Superior temporal gyrus (tissue), 1 donor: ENCODE results near the gene PKDREJ.
"Not testable (repeated sequence)": the region's sequence is repeated elsewhere in the genome, so short reads cannot be mapped to it uniquely, and the experiment has no call there.

Experiments used
- DNase-seq: peaks from one replicate; pipeline ENCODE4 v3.0.0-alpha.2; 2016; ENCODE audit errors: extremely low spot score

PKDREJ gene

DNA sequence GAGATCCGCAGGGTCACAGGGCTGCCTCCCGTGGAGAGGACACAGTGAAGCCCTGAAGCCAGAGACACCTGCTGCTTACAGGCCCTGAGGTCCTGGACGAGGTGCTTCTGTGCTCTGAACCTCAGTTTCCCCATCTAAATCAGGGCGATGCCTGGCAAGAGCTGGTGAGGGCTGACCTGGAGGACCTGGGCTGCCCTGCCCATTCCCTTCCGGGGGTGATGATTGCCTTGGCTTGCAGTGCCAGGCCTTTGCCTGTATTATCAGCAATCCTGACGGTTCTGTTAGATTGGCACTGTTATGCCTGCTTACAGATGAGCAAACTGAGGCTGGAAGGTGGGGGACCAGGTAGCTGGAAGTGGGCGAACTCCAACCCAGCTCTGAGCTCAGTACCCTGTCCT, 25.7 kb upstream of the PKDREJ start:
- DNase-seq: no peak

DNA sequence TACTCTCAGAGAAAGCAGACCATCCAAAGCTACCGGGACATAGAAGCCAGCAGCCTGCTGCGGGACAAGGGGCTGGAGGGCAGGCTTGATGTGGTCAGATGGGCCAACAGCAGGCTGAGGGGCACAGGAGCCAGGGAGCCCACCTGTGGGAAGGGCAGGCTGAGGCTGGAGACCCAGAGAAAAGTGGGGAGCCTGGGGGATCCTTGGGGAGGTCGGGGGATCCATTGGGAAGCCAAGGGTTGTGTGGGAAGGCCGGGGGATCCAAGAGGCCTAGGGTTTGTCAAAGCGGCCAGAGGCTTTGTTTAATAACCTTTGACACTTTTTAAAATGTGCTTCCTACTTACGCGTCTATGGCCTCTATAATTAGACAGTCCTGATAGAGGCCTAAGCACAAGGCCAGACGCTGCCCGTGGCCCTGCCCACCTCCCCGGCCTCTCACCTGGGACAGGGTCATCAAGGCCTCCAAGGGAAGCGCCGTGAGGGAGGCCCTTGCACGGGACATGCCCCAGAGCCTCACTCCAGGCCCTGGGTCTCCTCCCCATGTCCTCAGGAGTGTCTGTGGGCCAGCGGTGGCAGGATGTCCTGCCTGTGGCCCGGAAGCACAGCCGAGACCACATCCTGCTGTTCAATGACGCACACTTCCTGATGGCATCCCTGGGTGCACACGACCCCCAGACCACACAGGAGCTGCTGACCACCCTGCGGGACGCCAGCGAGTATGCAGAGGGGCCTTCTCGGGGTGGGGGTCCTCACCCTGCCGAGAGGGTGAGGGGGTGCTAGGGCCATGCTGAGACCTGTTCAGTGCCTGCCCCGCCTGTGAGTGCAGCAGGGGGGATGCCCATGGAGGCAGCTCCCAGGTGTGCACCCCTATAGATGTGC, 25.0 kb upstream of the PKDREJ start:
- no peak for DNase-seq

DNA sequence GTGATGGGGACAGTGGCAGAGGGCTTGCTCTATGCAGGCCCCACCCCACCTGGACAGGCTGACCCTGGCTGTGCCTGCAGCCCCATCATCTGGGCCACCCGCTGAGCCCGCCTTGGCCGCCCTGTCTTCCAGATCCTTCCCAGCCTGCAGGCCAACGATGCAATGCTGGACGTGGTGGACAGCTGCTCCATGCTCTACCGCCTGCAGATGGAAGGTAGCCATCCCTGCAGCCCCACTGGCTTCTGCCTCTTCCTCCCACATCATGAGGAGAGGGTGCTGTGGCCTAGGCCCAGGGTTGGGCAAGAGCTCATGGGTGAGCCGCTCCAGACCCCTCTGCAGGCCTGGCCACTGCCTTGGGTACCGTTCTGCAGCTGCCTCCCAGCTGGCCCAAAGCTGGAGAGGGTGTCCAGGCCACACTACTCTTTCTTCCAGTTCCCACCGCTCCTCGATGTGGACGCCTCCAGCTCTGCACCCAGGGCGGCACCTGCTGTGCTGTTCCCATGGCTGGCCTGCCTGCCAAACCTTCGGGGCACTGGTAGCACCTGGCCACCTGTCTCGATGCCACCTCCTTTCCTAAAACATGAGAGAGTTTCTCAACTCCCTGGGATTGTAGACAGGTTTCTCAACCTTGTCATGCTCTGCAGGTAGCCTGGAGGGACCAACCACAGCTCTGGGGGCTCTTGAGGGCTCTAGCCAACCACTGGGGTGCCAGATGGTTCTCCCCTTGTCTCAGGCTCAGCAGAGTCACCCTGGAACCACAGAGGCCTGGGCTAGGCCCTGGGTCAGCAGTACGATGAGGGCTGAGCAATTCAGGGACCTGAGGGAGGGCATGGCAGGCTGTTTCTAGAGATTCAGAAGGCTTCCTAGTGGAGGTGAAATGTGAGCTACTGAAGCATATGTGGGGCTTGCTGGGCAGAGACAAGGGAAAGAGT, 24.1 kb upstream of the PKDREJ start:
- no peak for DNase-seq

DNA sequence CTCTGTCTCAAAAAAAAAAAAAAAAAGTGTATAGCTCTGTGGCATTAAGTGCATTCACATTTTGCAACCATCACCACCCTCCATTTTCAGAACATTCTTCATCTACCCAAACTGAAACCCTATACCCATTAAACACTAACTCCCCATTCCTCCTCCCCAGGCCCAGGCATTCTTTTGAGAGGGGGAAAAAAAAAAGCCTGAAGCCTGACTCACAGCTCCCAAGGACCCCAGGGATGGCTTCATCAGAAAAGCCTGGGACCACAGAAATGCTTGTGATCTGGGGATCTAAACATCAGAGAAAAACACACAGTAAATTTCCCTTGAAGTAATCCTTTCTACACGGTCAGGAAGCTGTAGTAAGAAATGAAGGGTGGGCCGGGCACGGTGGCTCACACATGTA, 22.9 kb upstream of the PKDREJ start:
- no peak for DNase-seq

DNA sequence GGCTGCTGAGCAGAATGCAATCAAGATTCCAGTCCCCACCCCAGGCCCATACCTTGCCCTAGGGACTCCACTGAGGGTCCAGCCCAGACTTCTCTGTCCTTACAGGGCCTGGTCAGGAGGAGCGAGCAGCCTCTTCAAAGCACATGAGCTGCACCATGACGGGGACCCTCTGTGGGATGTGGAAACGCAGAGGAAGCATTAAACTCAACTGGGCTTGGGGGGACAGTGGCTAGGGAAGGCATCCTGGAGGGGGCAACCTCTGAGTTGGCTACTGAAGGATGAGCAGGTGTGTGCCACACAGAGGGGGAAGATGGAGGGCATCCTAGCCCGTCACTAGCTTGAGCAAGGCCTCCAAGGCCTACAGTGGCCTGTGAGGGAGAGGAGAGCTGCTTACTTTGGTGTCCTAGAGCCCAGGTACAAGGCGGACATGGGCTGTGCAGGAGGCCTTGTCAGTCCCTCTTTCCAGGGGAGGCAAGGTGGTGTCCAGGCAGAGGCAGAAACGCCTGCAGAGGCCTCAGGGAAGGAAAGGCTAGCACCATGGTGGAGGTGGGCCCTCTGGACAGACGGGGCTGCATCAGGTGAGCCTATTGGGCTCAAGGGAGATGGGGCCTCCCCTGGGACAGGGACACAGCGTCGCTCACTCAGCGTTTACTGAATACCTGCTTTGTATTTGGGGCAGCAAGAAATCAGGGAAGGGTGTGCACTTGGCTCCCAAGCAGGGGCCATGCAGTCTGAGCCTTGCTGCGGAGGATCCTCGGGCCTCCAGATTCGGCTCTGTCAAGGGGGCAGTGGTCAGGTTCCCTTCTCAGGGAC, 18.9 kb upstream of the PKDREJ start:
- no peak for DNase-seq

DNA sequence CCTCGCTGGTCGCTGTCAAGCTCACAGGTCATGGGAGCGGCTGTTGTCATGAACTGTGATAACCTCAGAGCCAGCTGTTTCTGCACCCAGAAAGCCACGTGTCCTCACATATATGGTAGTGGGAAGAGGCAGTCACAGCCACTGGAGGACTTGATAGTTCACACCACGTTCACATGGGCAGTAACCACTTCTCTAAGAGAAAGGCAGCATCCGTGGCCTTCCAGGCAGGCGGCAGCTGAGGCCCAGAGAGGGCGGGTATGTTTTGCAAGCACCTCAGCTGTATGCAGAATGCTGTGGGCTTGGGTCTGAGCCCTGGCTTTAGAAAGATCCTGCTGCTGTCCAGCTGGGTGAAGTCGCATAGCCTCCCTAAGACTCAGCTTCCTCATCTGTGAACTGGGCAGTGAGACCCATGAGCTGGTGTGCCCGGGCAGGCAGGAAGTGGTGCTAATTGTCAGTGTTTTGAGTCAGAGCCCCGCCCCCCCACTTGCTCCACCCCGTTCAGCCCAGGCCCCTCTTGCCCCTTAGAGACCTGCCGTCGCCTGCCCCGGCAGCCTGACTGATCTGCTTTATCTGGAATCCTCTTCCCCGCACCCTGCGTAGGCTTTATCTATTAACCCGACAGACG, 18.0 kb upstream of the PKDREJ start:
- DNase-seq: peak; percentile 14

DNA sequence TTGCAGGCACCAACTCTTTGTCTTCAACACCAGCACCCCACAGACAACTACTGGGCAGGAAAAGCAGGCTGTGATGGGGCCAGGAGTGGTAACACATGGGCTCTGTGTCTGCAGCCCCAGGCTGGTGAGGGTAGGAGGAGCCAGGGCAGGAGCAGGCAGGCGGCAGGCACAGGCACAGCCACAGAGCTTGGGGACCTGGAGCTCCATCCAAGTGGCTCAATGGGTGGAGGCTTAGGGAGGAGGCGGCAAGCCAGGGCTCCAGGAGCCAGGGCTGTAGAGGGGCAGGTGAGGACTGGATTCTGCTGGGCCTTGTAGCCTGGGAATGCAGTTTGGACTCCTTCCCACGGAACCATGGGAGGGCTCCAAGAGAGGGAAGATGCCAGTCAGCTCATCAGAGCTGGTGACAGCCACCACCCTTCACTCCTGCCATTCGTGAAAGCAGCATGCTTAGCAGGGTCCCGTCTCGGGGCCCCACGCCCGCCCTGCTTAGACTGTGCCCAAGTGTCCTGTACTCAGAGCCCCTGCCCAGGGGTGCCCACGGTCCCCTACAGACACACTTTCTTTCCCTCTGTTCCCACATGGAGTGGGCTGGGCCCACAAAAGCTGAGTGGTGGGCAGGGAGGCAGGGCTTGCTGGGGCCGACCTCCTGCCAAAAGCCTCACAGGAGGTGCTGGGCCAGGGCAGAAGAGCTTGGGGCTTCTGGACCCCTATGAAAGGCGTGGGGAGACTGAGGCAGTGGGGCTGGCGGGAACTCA, 17.1 kb upstream of the PKDREJ start:
- DNase-seq: no peak

DNA sequence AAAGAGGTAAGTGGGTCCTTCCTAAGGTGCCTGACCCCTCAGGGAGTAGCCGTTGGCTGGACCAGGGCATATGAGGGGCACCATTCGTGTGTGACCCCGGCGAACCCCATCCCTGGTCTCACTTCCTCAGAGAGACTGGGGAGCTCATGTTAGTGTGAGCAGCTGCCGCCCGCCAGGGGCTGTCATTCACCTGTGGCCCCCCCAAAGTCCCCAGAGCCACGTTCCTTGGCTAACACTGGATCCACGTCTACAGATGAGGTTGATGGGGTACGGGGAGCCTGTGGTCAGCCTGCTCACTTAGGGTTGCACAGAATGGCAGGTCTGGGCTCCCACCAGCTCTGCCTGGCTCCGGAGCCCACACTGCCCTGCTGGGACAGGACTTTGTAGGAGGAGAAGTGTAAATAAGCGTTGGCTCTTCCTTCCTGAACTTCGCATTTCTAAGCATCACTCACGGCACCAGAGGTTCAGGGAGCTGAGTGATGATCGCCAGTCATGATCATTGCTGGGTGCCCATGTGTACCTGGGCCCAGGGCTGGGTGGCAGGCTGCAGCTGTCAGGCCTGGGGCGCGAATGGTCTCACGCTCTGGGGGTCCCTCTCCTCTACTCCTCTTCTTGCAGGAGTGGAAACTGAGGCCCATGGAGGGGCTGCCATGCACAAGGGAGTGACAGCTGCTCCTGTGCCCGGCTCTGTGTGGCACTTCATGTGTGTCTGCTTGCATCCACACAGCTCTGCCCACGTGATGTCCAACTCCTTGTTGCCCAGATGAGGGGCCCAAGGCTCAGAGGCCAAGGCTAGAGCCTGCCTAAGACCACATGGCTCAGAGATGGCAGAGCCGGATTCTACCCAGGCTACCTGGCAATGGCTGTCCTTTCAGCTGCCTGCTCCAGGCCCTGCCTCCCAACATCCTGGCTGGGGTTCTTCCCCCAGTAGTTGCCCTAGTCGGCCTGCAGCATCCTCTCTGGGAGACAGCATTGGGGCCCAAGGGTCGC, 15.8 kb upstream of the PKDREJ start:
- no peak for DNase-seq

DNA sequence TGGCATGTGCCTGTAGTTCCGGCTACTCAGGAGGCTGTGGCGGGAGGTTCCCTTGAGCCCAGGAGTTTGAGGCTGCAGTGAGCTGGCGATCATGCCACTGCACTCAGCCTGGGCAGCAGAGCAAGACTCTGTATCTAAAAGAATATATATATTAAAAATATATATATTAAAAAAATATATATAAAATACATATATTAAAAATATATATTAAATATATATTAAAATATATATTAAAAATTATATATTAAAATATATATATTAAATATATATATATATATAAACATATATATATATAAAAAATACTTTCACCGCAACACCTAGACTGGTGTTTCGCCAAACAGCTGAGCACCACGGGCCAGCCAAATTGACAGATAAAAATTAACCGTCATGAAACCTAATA, 13.4 kb upstream of the PKDREJ start:
- no peak for DNase-seq

DNA sequence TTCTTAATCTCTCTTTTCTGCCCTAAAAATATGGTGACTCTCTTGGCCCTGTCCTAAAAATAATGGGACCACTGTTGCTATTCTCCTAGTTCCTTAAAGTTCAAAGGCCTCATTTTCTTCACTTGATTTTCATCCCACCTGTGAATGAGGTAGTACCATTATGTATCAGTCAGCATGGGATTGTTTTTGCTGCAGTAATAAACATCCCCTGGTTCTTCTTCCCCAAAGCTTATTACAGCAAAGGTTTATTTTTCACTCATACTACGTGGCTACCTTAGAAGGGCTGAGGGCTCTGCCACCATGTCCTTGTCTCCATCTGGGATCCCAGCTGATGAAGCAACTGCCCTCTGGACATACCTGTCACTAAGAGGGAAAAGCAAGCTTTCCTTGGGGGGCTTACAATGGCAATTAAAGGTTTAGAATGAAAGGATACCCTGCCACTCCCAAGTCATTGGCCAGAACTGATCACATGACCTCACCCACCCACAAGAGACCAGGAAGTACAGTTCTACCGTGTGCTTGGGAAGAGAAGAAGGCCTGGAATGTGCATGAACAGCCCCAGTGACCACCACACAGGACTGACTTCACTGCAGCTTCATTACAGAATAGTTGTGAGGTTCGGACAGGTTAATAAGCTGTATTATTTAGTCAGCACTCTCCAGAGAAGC, 12.4 kb upstream of the PKDREJ start:
- no peak for DNase-seq

DNA sequence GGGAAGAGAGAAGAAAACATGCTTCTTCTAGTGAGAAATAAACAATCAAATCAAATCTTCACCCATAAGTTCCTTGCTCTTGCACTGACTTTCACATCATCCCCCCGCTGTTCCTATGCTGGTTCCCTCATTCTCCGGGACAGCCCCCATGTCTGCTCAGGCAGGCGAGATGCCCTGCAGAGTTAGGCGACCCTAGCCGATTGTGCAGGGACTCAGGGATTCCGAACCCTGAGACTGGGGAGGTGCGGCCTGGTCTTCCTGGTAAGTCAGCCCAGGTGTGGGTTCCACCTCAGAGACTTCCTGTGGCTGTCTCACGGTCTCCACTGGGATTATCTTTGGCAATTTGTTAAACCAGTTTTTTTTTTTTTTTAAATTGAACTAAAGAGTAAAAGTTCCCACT, 11.2 kb upstream of the PKDREJ start:
- DNase-seq: no peak

DNA sequence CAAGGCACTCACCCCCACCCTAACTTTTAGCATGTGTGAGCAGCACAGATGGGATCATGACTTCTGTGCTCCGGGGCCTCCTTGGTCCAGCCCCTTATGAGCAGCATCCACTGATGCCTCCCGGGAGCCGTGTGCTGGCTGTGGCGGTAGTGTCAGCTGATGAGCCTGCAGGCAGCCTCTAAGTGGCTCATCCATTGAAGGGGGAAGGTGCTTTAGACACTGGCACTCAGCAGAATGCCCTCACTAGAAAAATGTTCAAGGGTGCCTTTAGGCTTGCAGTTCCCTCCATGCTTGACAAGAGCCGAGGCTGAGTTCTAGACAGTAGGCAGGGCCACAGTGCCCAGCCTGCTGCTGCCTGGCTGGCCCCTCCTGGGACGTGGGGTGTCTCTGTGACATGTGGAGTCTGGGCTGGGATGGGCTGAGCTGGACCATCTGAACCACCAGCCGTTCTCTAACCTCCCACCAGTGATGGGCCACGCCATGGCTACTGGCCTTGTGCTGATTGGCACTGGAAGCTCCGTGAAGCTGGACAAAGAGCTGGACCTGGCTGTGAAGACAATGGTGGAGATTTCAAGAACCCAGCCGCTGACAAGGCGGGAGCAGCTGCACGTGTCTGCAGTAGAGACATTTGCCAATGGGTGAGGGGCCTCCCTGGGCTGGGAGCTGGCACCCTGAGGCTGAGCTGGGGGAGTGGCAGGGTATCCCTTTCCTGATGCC, 10.4 kb upstream of the PKDREJ start:
- no peak for DNase-seq

DNA sequence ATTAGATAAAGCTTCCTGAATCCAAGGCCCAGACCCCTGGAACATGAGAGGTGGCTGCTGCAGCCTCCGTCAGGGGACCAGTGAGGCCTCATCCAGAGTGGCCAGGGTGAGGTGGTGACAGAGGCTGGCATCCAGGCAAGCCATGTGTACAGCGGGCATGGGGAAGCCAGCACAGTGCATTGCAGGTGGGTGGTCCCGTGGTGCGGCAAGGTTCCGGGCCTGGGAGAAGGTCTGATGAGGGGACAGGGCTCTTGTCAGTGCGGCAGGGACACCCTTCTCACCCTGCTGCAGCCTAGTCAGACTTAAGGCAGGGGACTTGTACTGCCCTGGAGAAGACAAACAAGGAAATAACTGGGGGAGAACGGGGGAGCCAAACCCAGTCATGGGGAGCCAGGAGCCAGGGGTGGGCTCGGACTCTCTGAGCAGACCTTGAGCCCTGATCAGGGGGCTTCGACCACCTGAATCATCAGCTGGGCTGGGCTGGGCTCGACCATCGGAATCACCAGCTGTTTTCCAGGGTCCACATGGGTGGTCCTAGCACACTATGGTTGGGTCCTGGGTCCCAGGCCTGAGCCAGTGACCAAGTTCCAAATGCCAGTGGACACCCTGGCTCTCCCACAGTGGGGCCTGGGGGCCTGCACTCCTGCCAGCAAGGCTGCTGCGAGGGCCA, 9.8 kb upstream of the PKDREJ start:
- DNase-seq: no peak

DNA sequence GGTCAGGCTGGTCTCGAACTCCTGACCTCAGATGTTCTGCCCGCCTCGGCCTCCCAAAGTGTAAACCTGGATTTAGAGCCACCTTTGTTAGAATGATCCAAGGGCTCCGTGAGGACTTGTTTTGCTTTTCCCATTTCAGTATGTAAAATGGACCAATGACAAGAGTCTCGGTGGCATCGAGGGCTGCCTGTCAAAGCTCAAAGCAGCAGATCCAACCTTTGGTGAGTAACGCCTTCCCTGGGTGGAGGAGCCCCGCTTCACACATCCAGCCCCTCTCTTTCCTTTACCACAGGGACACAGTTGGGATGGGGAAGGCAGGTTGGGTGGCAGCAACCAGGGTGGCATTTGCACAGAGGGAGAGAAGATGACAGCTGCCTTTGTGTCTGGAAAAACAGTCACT, 9.1 kb upstream of the PKDREJ start:
- no peak for DNase-seq

DNA sequence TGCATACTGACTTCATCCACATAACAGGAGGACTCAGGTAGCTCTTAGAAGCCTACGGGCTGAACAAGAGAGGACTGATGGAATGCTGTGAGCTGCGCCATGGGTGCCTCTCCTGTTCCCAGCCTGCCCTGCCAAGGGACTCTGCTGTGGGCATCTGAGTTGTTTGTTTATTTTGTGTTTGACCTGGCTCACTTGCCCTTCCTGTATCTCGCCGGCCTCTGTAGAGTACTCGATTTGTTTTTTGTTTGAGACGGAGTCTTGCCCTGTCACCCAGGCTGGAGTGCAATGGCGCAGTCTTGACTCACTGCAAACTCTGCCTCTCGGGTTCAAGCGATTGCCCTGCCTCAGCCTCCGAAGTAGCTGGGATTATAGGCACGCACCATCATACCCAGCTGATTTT, 6.4 kb upstream of the PKDREJ start:
- DNase-seq: no peak

DNA sequence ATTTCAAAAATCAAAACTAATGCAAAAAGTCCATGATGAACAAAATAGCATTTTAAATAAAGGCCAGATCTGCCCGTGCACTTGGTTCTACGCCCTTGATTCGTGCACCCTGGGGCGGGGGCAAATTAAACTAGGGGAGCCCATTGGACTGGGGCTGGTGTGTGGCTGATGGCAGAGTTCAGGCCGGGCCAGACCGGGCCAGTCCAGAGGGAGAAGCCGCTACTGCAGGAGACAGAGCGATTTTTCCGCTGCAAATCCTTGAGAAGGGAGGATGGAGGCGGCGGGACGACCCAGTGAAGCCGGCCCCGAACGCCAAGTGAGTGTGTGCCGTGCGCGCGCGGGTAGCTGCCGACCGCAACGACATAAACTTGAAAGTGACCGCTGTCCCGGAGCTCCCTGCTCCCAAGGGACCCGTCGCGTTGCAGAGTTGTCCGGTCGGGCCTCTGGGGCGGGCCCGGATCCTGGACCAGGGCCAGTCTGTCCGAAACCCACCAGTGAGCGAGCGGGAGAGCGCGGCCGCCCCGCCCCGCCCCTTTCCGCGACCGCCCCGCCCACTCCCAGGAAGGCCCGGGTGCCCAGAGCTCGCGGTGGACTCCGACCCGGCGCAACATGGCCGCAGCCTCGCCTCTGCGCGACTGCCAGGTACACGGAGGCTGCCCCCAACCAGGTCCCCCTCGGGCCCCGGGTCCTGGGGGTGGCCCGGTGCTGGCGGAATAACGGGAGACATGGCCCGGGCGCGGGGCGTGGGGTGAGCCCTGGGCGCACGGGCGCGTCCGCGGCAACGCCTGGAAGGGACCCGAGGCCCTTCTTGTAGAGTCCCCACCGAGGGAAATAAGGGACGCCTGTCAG, 4.5 kb upstream of the PKDREJ start, which contains the start of gene TTC38:
TTC38 (plus strand) TSS at position 578 of the 849 bp plus-strand sequence; CDS start at position 610, 32 bp downstream.
- peak; percentile 79 for DNase-seq

DNA sequence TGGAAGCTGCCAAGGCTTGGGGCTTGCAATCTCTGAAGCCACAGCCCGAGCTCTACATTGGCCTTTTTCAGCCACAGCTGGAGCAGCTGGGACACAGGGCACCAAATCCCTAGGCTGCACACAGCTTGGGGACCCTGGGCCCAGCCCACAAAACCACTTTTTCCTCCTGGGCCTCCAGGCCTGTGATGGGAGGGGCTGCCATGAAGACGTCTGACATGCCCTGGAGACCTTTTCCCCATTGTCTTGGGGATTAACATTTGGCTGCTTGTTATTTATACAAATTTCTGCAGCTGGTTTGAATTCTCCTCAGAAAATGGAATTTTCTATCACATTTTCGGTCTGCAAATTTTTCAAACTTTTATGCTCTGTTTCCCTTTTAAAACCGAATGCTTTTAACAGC, 2.5 kb upstream of the PKDREJ start:
- DNase-seq: not testable (repeated sequence)
